Mucosa of gallbladder (tissue), 1 donor: Measurements from ENCODE around the gene MRPL47. TPM values are rescaled to one million over a fixed set of nuclear protein-coding genes. Genes with fewer than 3 reads are reported as not detected.
A peak's percentile ranks its signal among the peaks of the same experiment; 100 is the strongest.

Source experiments
- DNase-seq: peaks from one replicate; pipeline ENCODE4 v3.0.0-alpha.2; 2020; ENCODE audit warnings: low spot score
- total RNA-seq: library from RNA; stranded (reverse); gene quantifications from one replicate; pipeline ENCODE4 v1.2.1, GENCODE V29; 2021
- donor health status: DM: no; HTN: no; CAD: no.

The MRPL47 gene
- total RNA-seq, 1 donor from 2014 or later = 22.4 TPM

- no peak for DNase-seq
These were observed 13.1 kb downstream of the MRPL47 start for GRCh38 chr3:179591313-179591712.

- no peak for DNase-seq
These were observed 13.8 kb downstream of the MRPL47 start for GRCh38 chr3:179590669-179591068.

GRCh38 chr3:179589143-179589542, 15.3 kb downstream of the MRPL47 start:
- DNase-seq = no peak

- DNase-seq = no peak
These were observed 23.4 kb downstream of the MRPL47 start for GRCh38 chr3:179580992-179581391.

- no peak for DNase-seq
These were observed 38.9 kb downstream of the MRPL47 start for GRCh38 chr3:179565496-179565895.

- peak; percentile 56 for DNase-seq
These were observed 41.1 kb downstream of the MRPL47 start for GRCh38 chr3:179563271-179563783.

GRCh38 chr3:179562591-179563270, 41.7 kb downstream of the MRPL47 start, which contains the start of gene ACTL6A:
TSS of gene ACTL6A (plus strand) at chr3:179562926. CDS start at chr3:179563093, 167 bp downstream.
- DNase-seq = peak; percentile 100

GRCh38 chr3:179560791-179561190, 43.6 kb downstream of the MRPL47 start:
- no peak for DNase-seq

- peak; percentile 52 for DNase-seq
These were observed 45.6 kb downstream of the MRPL47 start for GRCh38 chr3:179558742-179559364.

GRCh38 chr3:179551349-179552105, 52.9 kb downstream of the MRPL47 start:
- DNase-seq = no peak

GRCh38 chr3:179546814-179547241, 57.6 kb downstream of the MRPL47 start:
- DNase-seq = no peak

GRCh38 chr3:179544981-179545645, 59.3 kb downstream of the MRPL47 start:
- no peak for DNase-seq

GRCh38 chr3:179542375-179542774, 62.1 kb downstream of the MRPL47 start:
- no peak for DNase-seq

- DNase-seq = no peak
These were observed 62.8 kb downstream of the MRPL47 start for GRCh38 chr3:179541596-179541995.

GRCh38 chr3:179541094-179541493, 63.3 kb downstream of the MRPL47 start:
- DNase-seq = no peak

Other genes starting within 250 kb of the MRPL47 start
- 14.5 TPM for gene GNB4, start 153.2 kb downstream of the MRPL47 start, total RNA-seq
- gene ACTL6A, start 41.7 kb downstream of the MRPL47 start, total RNA-seq = 25.6 TPM
- 103 TPM for gene NDUFB5, start 156 bp upstream of the MRPL47 start, total RNA-seq
- 9.4 TPM for gene USP13, start 48.4 kb upstream of the MRPL47 start, total RNA-seq